WTC11 (cell line): Measurements from ENCODE around the gene SYT9.

Source experiments
- CTCF ChIP-seq: fragments of 200-600 bp; IDR thresholded peaks from 2 replicates; pipeline ENCODE4 v1.8.0; 2022; ENCODE audit warnings: antibody characterized with exemption
- JUN ChIP-seq: sonication (generic); formaldehyde crosslinking; IDR thresholded peaks from 2 replicates; pipeline ENCODE4 v1.8.0; 2023; ENCODE audit warnings: mild to moderate bottlenecking, missing genetic modification reagents
- KAT7 ChIP-seq: sonication (generic); formaldehyde crosslinking; IDR thresholded peaks from 2 replicates; pipeline ENCODE4 v1.8.1; 2023; ENCODE audit warnings: missing genetic modification reagents, mild to moderate bottlenecking, borderline replicate concordance
- PRRX2 ChIP-seq: fragments of 250-450 bp; sonication (Bioruptor Pico); IDR thresholded peaks from 2 replicates; pipeline ENCODE4 v1.8.0; 2021; ENCODE audit warnings: mild to moderate bottlenecking
- SP1 ChIP-seq: sonication (generic); formaldehyde crosslinking; conservative IDR thresholded peaks from 2 replicates; pipeline ENCODE4 v1.8.1; 2022; ENCODE audit warnings: missing genetic modification reagents

GRCh38 chr11:7494086-7494745 lies 242.5 kb downstream of the SYT9 start:
- TF ChIP-seq CTCF, result no peak
- no peak for TF ChIP-seq KAT7
- TF ChIP-seq JUN, result no peak
- TF ChIP-seq PRRX2 (CRISPR knock-in tag), result no peak
- no peak for TF ChIP-seq SP1 (CRISPR knock-in tag)
